ENCODE data around the gene ACTR10. TPM values are rescaled to one million over a fixed set of nuclear protein-coding genes. Genes with fewer than 3 reads are reported as not detected.

The ACTR10 gene
- total RNA-seq, 4 donors from 2014 or later = 57.4 to 203 (median 78.8) TPM

DNA sequence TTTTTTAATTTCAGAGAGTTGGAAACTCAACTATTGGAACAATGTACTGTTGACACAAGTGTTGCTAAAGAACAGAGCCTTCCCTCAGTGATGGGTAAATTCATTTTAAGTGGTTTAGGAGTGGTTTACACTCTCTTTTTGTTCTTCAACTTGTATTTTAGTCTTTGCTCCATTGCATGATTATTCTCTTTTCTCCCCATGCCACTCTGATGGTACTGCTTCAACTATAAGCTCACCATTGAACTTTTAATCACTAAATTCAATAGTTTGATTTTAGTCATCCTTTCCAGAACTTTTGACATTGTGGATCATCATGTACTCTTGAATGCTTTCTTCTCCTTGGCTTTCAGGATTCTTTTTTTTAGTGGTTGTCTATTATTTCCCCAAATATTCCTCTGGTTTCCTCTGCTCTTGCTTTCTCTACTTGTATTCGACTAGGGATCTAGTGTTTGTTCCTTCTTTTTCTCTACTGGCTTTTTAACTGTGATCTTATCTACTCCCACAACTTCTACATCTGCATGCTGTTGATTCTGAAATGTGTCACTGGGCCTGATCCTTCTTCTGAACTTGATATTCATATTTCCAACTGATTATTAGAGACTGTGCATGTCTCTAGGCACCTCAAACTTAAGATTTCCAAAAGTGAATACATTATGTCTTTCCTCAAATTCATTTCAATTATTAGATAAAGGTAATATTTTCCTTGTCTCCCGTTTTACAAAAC, 15.4 kb downstream of the ACTR10 start:
- Histone ChIP-seq H3K4me3 (no peak overlapping the region), H3K36me3 (peaks cover 0 to 5% of the 10 kb centered on the region in 2 donors), H3K27ac (no peak overlapping the region), H3K27me3 (no peaks in the 10 kb centered on the region), H3K9me3 (no peaks in the 10 kb centered on the region), H3K4me1 (no peaks in the 10 kb centered on the region)
- no peak for DNase-seq
- TF ChIP-seq POLR2A (IDR thresholded peaks at IDR 0.05) (no peak), CTCF (IDR thresholded peaks at IDR 0.05) (no peak)
- intact Hi-C loops (cut with DNase I; ENCODE audit: low total_unique reads) = no loop called here

GRCh38 chr14:58216544-58216943, 16.6 kb downstream of the ACTR10 start:
- H3K4me1 ChIP-seq = no peaks in the 10 kb centered on the region
- no peak overlapping the region for H3K4me3 ChIP-seq
- intact Hi-C loops (cut with DNase I; ENCODE audit: low total_unique reads) = no loop called here
- no peaks in the 10 kb centered on the region for H3K9me3 ChIP-seq
- no peak for TF ChIP-seq CTCF (IDR thresholded peaks at IDR 0.05)
- TF ChIP-seq POLR2A (IDR thresholded peaks at IDR 0.05) = no peak
- H3K36me3 ChIP-seq = peaks cover 0 to 5% of the 10 kb centered on the region in 2 donors
- DNase-seq = no peak
- H3K27me3 ChIP-seq = no peaks in the 10 kb centered on the region
- H3K27ac ChIP-seq = no peak overlapping the region

DNA sequence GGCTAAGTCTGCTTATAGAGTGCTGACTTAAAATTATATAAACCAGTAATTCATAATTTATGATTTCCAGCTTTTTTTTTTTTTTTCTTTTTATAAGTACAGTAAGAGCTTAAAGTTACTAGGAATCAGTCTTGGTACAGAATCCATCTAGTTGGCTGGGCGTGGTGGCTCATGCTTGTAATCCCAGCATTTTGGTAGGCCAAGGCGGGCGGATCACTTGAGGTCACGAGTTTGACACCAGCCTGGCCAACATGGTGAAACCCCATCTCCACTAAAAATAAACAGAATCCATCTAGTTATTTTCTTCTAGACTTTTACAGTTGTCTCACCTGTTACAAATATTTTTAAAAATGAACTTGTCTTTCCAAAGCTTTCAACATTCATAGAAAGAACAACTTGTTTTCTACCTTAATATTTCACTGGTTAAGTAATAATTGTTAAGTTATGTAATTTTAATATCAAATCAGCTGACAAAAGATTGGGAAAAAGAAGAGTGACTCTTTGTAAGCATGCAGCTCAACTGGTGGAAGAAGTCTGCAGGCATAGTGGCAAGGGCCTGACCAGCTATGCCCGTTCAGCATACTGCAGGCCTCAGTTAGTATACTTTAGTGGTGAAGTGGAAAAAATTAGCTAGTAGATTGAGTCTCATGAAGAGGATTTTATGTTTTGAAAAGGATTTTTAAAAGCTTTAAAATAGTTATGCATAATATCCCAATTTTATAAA, 27.3 kb downstream of the ACTR10 start:
- no peak overlapping the region for H3K4me3 ChIP-seq
- H3K9me3 ChIP-seq = no peaks in the 10 kb centered on the region
- intact Hi-C loops (cut with DNase I; ENCODE audit: low total_unique reads) = no loop called here
- H3K4me1 ChIP-seq = no peaks in the 10 kb centered on the region
- H3K27ac ChIP-seq = no peak overlapping the region
- TF ChIP-seq CTCF (IDR thresholded peaks at IDR 0.05) (no peak), POLR2A (IDR thresholded peaks at IDR 0.05) (no peak)
- H3K27me3 ChIP-seq = no peaks in the 10 kb centered on the region
- no peaks in the 10 kb centered on the region for H3K36me3 ChIP-seq
- DNase-seq = no peak

GRCh38 chr14:58238252-58239243, 38.6 kb downstream of the ACTR10 start:
- no peaks in the 10 kb centered on the region for H3K27me3 ChIP-seq
- peak overlapping the region; percentile 88 to 92 for H3K27ac ChIP-seq
- H3K4me3 ChIP-seq = peak overlapping the region; percentile 45 to 64
- H3K9me3 ChIP-seq = no peaks in the 10 kb centered on the region
- DNase-seq = peak in 1 of 2 donors; percentile 36
- peak in 1 of 2 donors; percentile 5 for TF ChIP-seq POLR2A (IDR thresholded peaks at IDR 0.05)
- no peak for TF ChIP-seq CTCF (IDR thresholded peaks at IDR 0.05)
- intact Hi-C loops (cut with DNase I; ENCODE audit: low total_unique reads) = no loop called here
- no peaks in the 10 kb centered on the region for H3K36me3 ChIP-seq
- peaks cover 0 to 3% of the 10 kb centered on the region in 2 donors for H3K4me1 ChIP-seq
